Right renal pelvis (tissue), 4 donors: ENCODE results near the gene LRP8. TPM values are rescaled to one million over a fixed set of nuclear protein-coding genes. Genes with fewer than 3 reads are reported as not detected.

Experiments used
- DNase-seq, 4 donors: peaks; one replicate each; pipeline ENCODE4 v3.0.0-alpha.2; 2013; ENCODE audit warnings: low read depth in 4 of 4, low spot score in 3 of 4, missing footprints in 1 of 4
- polyA plus RNA-seq, 4 donors: library from polyadenylated mRNA; unstranded; fragments of 120-200 nt; gene quantifications; one replicate each; pipeline ENCODE4 v1.2.1, GENCODE V29; 2013; ENCODE audit not compliant: insufficient read length in 4 of 4

LRP8 gene
- polyA plus RNA-seq, 4 donors: 4.8 to 6.6 (median 5.3) TPM

GRCh38 chr1:53361541-53361961, 33.7 kb upstream of the LRP8 start:
- no peak for DNase-seq

DNA sequence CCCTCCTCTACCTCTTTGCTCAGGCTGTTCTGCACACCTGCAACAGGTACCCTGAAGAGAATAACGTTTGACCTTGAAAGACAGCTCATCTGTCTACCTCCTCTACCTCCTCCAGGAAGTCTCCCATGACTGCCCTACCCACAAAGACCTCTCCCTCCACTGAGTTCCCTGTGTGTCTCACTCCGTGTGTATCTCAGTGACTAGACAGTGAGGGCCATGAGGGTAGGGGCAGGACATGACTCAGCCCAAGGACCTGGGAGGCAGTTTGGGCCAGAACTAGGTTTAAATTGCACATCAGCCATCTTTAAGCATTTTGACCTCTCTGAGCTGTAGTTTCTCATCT, 32.0 kb upstream of the LRP8 start:
- DNase-seq: no peak

- DNase-seq: no peak
Observed at GRCh38 chr1:53359225-53359933, 31.5 kb upstream of the LRP8 start.

- DNase-seq: no peak
Observed at GRCh38 chr1:53356637-53357036, 28.8 kb upstream of the LRP8 start.

DNA sequence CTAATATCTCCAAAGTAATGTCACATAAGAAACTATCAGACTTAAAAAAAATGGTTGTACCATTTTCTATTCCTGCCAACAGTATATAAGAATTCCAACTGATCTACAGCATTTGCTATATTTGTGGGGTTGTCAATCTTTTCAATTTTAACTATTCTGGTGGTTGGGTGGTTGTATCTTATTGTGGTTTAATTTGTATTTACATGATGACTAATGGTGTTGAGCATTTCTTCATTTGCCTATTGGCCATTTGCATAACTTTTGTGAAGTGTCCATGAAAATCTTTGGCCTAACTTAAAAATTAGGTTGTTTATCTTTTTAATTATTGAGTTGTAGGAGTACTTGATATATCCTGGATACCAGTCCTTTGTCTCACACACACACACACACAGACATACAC, 26.2 kb upstream of the LRP8 start:
- no peak for DNase-seq

DNA sequence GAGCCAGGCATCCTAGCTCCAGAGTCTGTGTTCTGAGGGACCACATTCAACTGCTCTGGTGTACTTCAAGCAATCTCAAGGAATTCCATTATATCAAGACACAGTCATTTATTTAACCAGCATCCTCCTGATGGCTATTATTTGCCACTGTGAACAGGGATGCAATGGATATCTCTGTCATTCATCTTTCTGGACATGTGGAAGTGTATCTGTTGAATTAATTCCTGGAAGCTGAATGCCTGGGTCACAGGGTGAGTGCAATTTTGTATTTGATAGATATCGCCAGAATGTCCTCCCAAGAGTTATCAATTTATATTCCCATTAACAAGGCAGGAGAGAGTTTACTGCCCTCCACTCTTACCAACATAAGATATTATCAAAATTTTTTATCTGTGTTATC, 24.7 kb upstream of the LRP8 start:
- DNase-seq: no peak

GRCh38 chr1:53350853-53351767, 23.2 kb upstream of the LRP8 start:
- DNase-seq: no peak

GRCh38 chr1:53349968-53350852, 22.3 kb upstream of the LRP8 start:
- no peak for DNase-seq

DNA sequence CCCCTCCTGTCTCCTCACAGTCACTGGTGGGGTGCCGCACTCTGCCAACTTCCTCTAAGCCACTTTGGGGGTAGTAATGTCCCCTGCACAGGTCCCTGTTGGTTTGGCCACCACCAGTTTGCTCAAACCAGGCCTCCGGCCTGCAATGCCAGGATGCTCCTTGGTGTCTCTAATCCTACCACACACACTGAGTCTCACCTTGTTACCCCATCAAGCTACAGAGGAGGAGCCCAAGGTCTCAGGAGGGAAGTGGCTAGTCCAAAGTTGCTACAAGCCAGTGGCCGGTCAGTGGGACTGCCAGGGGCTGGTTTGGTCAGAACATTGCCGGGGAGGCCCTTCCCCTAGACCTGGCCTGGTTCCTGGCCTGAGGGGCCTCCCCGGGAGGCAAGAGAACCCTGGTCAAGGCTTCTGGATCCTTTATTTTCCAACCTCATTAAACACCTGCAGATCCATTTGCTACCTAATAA, 21.5 kb upstream of the LRP8 start:
- DNase-seq: no peak

GRCh38 chr1:53348486-53349368, 20.9 kb upstream of the LRP8 start:
- DNase-seq: no peak

- no peak for DNase-seq
Observed at GRCh38 chr1:53346814-53347176, 18.9 kb upstream of the LRP8 start.

- no peak for DNase-seq
Observed at GRCh38 chr1:53345996-53346813, 18.3 kb upstream of the LRP8 start.

GRCh38 chr1:53344921-53345838, 17.3 kb upstream of the LRP8 start:
- DNase-seq: no peak

GRCh38 chr1:53343831-53344668, 16.2 kb upstream of the LRP8 start:
- no peak for DNase-seq

DNA sequence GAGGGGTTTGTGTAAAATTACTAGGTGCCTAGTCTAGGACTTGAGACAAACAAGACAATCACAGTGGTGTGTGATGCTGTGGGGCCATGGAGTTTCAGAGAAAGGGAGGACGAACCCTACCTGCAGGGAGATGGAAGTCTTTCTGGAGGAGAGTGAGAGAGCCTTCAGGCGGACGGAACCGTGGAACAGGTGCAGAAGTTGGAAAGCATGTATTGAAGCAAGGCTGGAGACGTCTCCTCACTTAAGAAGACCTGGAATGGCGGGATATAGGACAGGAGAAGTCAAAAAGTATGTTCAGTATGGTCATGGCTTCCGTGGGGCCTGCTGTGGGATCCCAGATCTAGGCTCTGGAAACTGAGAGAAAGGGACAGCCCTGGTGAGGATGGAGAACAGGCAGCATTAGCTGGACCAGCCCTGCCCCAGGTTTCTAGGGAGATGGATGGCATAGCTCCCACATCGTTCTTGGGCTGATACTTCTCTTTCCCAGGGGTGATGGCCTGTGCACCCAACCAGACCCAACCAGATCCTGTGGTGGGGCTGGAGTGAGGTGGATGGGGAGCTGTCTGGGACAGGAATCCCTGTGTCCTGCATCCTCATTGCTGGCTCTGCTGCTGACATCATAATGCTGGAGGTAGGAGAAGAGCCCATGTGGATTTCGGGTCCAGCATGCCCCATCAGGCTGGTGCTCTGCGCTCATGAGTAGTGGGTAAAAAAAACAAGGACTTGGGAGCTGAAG, 15.0 kb upstream of the LRP8 start:
- DNase-seq: no peak

GRCh38 chr1:53341961-53342707, 14.3 kb upstream of the LRP8 start:
- no peak for DNase-seq
